Peyer's patch (tissue), 4 donors: ENCODE measurements around the gene USP40.

Source experiments
- POLR2A ChIP-seq, 2 donors: fragments of 450-650 bp; IDR thresholded peaks; one replicate each; pipeline ENCODE4 v1.5.1; 2017; ENCODE audit warnings: antibody characterized with exemption in 2 of 2, mild to moderate bottlenecking in 2 of 2, moderate library complexity in 2 of 2
- TF ChIP-seq, protein P1 (sequence below), 6 experiments: fragments of 450-650 bp in 4 of 6; fragments of 200-600 bp in 2 of 6; sonication (generic) in 1 of 6; IDR thresholded peaks; one replicate each; pipeline ENCODE4 v1.5.1; 2017 to 2019; ENCODE audit warnings: antibody characterized with exemption in 6 of 6, mild to moderate bottlenecking in 3 of 6, moderate library complexity in 1 of 6

DNA sequence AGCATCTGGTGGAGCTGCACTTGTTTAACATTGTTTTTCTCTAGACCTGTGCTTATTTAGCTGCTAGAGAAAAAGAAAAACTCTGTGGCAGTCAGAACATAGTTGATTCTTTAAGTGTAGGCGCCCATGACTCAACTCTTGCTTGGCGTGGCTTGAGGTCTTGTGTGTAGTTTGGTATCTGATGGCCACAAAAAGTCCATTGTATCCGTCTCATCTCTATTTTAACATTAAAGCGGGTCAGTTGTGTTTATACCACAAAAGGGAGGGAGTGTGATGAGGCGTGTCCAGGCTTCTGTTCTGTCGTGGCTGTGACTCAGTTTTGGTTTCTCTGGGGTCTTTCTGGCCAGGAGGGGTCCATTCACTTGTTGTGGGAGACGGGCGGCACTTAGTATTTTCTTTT lies 26.6 kb upstream of the USP40 start:
- TF ChIP-seq, protein P1, sequence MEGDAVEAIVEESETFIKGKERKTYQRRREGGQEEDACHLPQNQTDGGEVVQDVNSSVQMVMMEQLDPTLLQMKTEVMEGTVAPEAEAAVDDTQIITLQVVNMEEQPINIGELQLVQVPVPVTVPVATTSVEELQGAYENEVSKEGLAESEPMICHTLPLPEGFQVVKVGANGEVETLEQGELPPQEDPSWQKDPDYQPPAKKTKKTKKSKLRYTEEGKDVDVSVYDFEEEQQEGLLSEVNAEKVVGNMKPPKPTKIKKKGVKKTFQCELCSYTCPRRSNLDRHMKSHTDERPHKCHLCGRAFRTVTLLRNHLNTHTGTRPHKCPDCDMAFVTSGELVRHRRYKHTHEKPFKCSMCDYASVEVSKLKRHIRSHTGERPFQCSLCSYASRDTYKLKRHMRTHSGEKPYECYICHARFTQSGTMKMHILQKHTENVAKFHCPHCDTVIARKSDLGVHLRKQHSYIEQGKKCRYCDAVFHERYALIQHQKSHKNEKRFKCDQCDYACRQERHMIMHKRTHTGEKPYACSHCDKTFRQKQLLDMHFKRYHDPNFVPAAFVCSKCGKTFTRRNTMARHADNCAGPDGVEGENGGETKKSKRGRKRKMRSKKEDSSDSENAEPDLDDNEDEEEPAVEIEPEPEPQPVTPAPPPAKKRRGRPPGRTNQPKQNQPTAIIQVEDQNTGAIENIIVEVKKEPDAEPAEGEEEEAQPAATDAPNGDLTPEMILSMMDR (IDR thresholded peaks at IDR 0.05) = no peak
- TF ChIP-seq POLR2A (IDR thresholded peaks at IDR 0.05) = no peak
